ENCODE results near the gene VCPKMT.

Gene VCPKMT

DNA sequence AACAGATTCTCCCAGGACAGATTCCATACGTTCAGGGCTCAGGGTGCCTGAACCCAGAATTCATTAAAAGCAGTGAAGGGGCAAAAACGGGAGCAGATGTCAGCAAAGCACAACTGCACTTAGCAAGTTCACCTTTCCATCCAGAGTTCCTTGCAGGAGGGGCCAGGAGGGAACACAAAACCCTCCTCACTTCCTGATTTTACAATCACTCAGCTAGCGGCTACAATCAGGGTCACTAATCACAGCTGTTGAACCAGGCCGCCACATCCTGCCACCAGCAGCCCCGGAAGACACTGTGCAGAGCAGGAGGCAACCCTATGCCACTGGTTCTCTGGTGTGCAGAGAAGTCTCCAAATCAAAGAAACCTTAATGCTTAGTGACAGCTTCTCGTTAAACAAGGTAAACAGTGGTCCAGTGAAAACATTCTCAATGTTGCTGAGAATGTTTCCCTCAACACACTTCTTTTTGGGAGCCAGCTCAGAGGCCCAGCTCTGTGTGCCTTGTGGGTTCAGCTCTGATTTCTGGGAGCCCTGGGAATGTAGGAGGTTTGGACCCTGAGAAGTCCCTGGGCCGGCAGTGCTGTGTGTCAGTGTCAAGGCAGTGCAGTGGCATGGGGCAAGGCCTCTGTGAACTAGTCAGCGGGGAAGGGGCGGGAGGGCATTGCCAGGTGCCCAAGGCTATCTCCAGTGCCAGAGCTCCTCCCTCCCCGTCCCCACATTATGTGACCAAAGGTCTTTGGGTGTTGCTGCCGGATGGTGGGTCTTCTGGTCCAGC, 54.5 kb downstream of the VCPKMT start:
- no peak for DNase-seq (ENCODE audit: low read depth)
- TF ChIP-seq CTCF (IDR thresholded peaks at IDR 0.05; ENCODE audit: control insufficient read depth, extremely low read depth, insufficient read depth): no peak
- no peak overlapping the region for H3K4me3 ChIP-seq (ENCODE audit: low read depth, low read length)

- no peak for TF ChIP-seq CTCF (IDR thresholded peaks at IDR 0.05; ENCODE audit: control insufficient read depth, extremely low read depth, insufficient read depth)
- no peak overlapping the region for H3K4me3 ChIP-seq (ENCODE audit: low read depth, low read length)
- no peak for DNase-seq (ENCODE audit: low read depth)
These were observed 55.3 kb downstream of the VCPKMT start for GRCh38 chr14:50060871-50061663.

GRCh38 chr14:50059763-50060616, 56.4 kb downstream of the VCPKMT start:
- TF ChIP-seq CTCF (IDR thresholded peaks at IDR 0.05; ENCODE audit: control insufficient read depth, extremely low read depth, insufficient read depth): no peak
- no peak for DNase-seq (ENCODE audit: low read depth)
- H3K4me3 ChIP-seq (ENCODE audit: low read depth, low read length): no peak overlapping the region

All from LNCaP clone FGC (cell line).